ENCODE data around the gene KDM5D.
A peak's percentile ranks its signal among the peaks of the same experiment; 100 is the strongest.

KDM5D gene

GRCh38 chrY:19744381-19745378, at the start of gene KDM5D:
Gene KDM5D (minus strand): TSS chrY:19744726. CDS start chrY:19744534, 192 bp downstream.
- peak in 30 of 56 donors; percentile 1 to 80 (median 30) for DNase-seq

- DNase-seq: no peak
These were observed 23.8 kb upstream of the KDM5D start for GRCh38 chrY:19768375-19768774.

- no peak for DNase-seq
These were observed 1.2 kb downstream of the KDM5D start for GRCh38 chrY:19743331-19743730.

DNA sequence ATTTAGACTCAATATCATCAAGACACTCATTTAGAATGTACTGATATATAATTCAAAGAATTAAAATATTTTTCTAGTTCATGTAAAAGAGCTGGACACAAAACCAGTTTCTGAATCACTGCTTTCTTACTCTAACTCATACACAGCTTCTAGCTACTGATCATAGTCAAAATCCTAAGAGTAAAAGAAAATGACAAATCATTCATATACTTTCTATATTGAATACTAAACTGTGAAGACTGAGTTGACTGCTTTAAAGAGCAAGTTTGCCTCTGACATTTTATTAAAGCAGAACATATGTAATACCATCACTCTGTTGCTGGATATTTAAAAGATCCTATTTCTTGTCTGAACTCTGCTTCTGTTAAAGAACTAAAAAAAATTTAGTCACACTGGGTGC, 2.4 kb downstream of the KDM5D start:
- DNase-seq: no peak

GRCh38 chrY:19734425-19734824, 10.1 kb downstream of the KDM5D start:
- no peak for DNase-seq

GRCh38 chrY:19717950-19718349, 26.6 kb downstream of the KDM5D start:
- no peak for DNase-seq

DNA sequence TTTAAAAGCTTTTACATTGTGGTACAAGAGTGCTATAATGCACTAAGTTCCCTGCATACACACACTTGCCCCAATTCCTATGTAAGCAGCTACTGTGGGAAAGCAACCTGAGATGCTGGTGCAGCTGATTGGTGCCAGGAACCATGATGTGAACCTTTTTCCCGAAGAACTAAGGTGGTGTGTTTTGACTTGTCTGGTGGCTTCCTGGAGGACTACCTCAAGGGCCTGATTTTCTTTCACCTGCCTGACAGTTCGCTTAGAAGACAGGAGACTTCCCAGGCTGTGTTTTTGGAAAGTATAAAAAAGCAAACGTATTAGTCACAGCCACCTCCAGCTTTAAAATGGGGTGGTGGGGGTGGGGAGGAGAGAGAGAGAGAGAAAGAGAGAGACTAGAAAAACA, 27.4 kb downstream of the KDM5D start:
- DNase-seq: peak in 4 of 56 donors; percentile 0 to 11 (median 0)

GRCh38 chrY:19715226-19715625, 29.3 kb downstream of the KDM5D start:
- no peak for DNase-seq

GRCh38 chrY:19713430-19713829, 31.1 kb downstream of the KDM5D start:
- no peak for DNase-seq

- DNase-seq: no peak
These were observed 38.3 kb downstream of the KDM5D start for GRCh38 chrY:19706273-19706672.

DNA sequence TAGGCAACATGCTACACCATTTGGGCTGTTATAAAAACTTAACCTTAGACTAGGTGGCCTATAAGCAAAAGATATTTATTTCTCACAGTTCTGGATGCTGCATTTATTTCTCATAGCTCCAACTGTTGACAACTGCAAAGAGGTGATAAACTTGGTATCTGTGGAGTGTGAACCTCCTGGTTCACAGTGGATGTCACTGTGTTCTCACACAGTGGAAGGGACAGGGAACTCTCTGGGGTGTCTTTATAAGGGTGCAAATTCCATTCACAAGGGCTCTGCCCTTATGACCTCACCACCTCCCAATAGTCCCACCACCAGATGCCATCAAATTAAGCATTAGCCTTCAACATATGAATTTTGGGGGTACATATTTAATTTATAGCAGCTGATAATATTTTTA, 46.0 kb downstream of the KDM5D start:
- DNase-seq: no peak

DNA sequence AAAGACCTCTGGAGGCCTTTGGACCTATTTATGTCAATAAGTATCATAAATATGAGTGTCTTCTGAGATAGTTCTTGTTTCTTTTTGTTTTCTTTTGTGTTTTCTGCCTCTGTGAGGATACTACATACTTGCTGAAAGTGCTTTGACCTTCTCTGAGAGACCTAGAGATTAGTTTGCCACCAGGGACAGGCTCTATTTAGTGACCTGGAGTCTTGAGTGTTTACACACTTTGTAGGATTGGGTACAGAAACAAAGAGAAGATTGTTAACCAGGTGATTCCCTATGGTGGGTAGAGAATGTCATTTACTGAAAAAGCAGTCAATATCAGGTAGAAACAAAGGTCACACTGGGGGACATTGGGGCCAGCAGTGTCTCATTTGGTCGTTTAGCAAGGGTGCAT, 63.7 kb downstream of the KDM5D start:
- DNase-seq: no peak

Data from nucleus accumbens (tissue), 56 donors.